Ramos (cell line): ENCODE data around the gene LATS2.

Experiments used
- in situ Hi-C: fragments of 300-500 bp; cut with MboI; formaldehyde crosslinking; loops from one replicate; pipeline ENCODE4 v1.14.3; 2022; ENCODE audit warnings: low sequenced_read_pairs; ENCODE audit not compliant: unreplicated experiment

The LATS2 gene

GRCh38 chr13:20927596-20928257 lies 133.7 kb downstream of the LATS2 start:
- in situ Hi-C loops, result loop anchor here (5.0 to 10.0 kb wide), 2 partner anchors 220 to 433 kb away; no protein-coding TSS in a partner anchor

GRCh38 chr13:20925395-20925790 lies 136.0 kb downstream of the LATS2 start:
- in situ Hi-C loops, result loop anchor here (5.0 to 10.0 kb wide), 2 partner anchors 218 to 431 kb away; no protein-coding TSS in a partner anchor

DNA sequence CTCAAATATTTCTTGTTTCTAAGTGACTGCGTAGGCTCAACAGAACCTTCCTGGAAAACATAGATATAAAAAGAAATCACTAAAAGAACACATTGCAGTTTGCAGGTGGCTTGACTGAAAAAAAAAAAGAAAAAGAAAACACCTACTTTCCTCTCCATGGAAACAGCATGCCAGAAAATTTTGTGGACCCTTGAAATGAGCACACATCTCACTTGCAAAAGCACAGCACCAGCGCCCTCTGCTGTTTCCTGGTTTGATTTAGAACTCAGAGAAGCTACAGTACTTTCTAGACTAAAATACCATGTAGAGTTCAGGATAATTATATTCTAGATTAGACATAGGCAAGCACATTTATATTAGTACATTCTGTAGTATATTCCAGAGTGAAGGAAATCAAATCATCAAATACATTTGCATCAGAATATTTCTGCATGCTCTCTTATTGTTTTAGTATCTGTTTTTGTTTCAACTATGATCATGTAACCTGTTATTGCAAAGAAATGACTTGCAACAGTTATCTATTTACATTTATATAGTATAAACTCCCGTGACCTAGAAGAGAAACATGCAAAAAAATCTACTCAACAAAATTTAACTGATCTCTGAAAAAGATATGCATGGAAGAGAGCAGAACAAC lies 136.5 kb downstream of the LATS2 start:
- in situ Hi-C loops, result loop anchor here (5.0 to 10.0 kb wide), 2 partner anchors 218 to 430 kb away; no protein-coding TSS in a partner anchor

- in situ Hi-C loops, result loop anchor here (10.0 kb wide), 1 partner anchor 428 kb away; no protein-coding TSS in a partner anchor
Measured at GRCh38 chr13:20923272-20923671, 138.1 kb downstream of the LATS2 start.
